AG20443 (cell line): Measurements from ENCODE around the gene ZFAND3.
"Not testable (repeated sequence)": the region's sequence is repeated elsewhere in the genome, so short reads cannot be mapped to it uniquely, and the experiment has no call there.

Source experiments
- DNase-seq: peaks from one replicate; pipeline ENCODE4 v3.0.0; 2012; ENCODE audit warnings: low spot score, mixed read lengths

Gene ZFAND3

DNA sequence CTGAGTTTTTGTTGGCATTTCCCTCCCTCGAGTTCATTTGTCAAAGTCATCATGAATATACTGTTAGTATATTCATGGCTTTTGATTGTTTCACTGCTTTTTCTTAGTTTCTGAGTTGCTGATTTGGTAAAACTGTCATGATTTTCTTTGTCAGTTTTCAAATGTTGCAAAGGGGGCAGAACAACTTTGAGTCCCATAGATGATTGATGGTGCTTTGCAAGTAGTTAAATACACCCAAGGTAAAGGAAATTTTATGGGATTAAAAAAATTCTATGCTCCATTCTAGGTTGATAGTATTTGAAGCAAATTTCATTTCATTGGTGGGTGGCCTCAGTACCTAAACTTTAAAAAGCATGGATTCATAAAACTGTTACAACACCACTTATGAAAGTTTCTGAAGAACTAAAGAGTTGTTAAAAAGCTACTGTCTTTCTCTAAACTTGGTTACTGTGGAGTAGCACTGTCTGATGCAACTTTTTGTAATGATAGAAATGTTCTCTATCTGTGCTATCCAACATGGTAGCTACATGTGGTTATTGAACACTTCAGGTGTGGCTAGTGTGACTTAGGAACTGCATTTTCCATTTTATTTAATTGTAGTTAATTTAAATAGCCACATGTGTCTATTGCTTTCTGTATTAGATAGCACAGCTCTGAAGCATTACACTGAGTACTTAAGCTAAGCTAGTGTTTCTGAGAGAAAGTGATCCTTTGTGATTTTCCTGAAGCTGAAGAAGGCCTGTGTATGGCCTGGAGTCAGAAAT, 153.6 kb downstream of the ZFAND3 start:
- DNase-seq, result no peak

DNA sequence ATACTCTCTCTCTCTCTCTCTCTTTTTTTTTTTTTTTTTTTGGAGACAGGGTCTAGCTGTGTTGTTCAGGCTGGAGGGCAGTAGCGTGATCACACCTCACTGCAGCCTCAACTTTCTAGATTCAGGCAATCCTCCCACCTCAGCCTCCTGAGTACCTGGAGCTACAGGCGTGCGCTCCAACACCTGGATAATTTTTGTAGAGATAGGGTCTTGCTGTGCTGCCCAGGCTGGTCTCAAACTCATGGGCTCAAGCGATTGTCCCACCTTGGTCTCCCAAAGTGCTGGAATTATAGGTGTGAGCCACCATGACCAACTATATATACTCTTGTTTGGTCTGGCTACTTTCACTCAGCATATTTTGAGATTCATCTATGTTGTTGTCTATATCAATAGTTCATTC, 154.9 kb downstream of the ZFAND3 start:
- DNase-seq, result no peak

DNA sequence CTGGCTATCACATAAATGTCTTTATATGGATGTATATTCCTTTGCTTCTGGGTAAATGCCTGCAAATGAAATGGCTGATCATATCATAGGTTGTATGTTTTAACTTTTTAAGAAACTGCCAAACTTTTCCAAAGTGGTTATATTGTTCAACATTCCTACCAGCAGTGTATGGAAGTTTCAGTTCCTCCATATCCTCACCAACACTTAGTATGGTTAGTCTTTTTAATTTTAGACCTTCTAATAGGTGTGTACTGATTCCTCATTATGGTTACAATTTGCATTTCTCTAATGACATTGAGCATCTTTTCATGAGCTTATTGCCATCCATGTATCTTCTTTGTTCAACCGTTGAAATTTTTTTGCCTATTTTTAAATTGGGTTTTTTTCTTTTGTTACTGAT, 155.4 kb downstream of the ZFAND3 start:
- no peak for DNase-seq

DNA sequence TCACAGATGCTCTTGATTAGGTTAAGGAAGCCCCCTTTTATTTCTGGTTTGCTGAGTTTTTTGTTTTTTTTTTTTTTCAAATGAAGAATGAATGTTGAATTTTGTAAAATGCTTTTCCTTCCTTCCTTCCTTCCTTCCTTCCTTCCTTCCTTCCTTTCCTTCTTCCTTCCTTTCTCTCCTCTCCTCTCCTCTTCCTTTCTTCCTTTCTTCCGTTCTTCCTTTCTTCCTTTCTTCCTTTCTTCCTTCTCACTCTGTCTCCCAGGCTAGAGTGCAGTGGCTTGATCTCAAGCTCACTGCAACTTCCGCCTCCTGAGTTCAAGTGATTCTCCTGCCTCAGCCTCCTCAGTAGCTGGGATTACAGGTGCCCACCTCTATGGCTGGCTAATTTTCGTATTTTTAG, 158.2 kb downstream of the ZFAND3 start:
- DNase-seq, result no peak

DNA sequence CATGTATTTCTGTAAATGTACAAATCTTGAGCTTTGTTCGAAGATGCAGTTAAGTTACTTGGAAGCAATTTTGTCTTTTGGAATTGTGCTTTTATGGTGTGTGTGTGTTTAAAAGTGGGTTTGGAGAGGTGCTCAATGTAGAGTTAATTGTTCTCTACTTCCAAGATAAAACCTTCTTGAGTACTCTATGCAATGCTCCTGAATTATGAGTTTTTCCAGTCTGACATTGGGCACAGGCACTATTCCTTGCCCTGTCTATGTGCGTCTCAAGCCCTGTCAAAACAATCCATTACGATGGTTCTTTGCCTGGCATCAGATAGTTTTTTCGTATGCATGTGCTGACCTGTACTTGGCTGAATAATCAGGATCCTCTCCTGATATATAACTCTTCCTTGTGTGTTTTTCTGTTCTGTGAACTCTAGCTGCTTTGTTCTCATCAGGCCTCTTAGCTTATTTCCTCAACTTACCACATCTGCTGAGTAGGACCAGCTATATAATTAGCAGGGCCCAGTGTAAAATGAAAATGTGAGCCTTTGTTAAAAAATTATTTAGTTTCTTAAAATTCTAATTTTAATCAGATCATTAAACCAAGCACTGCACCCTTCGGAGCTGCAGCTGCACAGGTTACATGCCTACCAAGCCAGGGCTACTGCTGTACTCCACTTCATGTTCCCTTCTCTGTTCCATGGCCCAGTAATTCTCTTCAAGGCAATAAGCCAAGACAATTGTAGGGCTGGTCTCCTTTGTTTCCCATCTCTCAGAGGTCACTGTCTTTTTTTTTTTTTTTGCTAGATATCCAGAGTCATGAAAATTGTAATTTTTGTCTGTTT, 160.1 kb downstream of the ZFAND3 start:
- DNase-seq, result no peak

DNA sequence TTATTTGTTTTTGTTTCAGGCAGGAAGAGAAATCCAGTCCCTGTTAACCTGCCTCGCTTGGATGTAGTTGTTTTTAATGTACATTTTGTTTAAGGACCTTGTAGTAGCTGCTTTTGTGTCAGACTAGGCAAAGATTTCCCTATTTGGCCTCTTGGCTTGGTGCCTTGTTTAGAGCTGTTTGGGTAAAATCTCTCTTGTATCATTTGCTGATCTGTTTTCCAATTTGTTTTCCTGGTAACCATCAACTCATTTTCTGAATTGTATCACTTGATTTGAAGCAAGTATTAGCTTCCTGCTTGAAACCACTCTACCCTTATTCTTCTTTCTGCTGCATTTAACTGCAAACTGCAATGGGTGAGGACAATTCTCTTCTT, 160.7 kb downstream of the ZFAND3 start:
- DNase-seq, result no peak

DNA sequence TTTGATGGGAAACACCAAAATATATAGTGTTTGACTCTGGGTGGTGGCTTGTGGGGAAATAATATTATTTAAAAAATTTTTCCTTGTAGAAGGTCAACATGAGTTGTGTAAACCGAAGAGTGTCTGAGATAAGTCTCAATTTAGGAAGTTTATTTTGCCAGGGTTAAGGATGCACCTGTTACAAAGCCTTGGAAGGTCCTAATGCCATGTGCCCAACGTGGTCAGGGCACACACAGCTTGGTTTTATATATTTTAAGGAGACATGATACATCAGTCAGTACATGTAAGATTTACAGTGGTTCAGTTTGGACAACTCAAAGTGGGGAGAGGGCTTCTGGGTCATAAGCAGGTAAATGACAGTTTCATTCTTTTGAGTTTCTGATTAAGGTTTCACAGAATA, 162.1 kb downstream of the ZFAND3 start:
- DNase-seq, result no peak

DNA sequence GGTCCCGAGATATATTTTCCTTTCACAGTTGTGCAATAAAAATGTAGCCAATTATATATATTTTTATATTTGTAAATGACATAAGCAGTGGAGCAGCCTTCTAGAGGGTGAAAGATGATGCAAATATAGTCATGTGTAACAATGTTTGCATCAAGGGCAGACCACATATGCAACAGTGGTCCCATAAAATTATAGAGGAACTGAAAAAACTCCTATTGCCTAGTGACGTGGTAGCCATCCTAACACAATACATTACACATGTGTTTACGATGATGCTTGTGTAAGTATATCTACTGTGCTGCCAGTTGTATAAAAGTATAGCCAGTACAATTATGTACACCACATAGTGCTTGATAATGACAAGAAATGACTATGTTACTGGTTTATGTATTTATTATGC, 162.8 kb downstream of the ZFAND3 start:
- DNase-seq, result no peak

DNA sequence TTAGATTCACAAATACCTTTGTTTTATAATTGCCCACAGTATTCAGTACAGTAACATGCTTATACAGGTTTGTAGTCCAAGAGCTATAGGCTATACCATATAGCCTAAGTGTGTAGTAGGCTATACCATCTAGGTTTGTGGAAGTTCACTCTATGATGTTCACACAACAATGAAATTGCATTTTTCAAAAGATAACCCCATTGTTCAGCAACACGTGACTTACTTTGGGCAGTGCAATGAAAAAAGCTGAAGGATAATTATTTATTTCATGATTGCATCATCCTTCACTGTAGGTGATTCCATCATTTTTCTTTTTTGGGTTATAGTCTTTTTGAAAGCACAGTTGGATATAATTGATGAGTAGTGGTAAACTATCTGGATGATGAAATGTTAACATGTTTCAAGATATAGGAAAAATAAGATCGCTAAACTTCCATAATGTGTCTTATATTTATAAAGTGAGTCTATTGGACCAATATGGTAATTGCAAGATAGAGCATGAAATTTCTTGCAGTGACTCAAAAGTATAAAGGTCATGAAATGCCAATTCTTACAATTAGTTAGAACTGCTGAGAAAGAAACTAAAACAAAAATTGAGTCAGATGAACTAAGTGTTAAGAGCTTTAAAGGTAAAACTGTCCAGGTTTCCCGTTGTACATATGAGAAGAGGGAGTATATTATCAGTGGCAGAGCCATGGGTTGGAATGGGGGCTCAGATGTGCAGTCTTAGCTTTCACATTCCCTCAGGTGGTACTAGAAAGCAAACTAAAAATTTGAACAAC, 164.4 kb downstream of the ZFAND3 start:
- DNase-seq, result no peak

DNA sequence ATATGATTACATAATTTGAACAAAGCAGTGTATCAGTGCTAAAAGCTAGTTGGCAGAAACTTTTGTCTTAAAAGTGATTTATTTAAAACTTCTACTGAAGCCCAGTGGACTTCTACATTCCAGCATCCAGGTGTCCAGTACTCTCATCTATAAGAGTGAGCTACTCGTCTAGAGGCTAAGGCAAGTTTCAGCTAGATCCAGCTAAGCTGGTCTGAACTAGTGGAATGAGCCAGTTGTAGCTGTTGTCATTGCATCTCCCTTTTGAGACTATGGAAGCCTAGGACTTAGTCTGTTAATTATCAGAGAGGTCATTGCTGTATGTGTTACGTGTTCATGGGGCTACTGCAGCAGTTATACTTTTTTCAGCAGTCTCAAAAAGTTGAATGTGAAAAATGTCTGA, 165.1 kb downstream of the ZFAND3 start:
- no peak for DNase-seq

DNA sequence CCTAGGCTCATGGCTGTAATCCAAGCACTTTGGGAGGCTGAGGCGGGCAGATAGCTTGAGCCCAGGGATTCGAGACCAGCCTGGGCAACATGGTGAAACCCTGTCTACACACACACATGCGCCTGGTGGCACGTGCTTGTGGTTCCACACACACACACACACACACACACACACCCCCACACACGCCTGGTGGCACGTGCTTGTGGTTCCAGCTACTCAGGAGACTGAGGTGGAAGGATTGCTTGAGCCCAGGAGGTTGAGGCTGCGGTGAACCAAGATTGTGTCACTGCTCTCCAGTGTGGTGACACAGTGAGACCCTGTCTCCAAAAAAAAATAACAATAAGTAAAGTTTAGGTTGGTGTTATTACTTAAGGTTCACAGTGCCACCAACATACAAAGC, 165.8 kb downstream of the ZFAND3 start:
- DNase-seq, result no peak

DNA sequence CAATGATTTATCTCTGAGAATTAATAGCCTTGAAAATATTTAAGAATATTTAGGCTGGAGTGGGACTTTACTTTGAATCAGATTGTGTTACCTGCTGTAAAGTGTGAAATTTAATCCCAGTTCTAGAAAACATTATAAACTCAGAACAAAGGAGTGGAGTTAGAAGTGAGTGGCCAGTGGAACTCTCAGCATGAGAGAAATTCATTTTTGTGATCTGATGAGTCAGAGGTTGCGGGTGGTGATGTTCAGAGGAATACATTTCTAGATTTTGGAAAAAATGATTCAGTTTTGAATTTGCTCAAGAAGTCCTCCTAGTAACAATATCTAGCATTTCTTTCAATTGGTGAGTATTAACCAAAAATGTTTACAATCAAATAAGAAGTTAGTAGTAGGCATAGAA, 167.5 kb downstream of the ZFAND3 start:
- DNase-seq, result peak; percentile 72

DNA sequence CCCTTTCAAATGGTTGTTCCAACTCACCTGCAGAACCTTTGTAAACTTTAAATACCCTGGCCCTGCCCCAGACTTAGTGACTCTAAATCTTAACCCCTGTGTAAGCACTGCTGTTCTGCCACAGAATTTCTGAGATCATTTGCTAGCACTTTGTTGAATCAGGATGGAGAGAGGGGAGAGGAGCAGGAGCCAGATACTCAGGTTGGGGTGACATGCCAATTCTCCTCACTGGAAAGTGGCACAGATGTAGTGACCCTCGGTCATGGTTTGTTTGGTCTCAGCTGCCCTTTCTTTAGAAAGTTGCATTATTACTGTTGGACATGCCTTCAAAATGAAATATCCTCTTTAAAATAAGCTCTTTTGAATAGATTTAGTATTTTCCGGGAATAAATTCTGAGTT, 168.0 kb downstream of the ZFAND3 start:
- DNase-seq, result no peak

DNA sequence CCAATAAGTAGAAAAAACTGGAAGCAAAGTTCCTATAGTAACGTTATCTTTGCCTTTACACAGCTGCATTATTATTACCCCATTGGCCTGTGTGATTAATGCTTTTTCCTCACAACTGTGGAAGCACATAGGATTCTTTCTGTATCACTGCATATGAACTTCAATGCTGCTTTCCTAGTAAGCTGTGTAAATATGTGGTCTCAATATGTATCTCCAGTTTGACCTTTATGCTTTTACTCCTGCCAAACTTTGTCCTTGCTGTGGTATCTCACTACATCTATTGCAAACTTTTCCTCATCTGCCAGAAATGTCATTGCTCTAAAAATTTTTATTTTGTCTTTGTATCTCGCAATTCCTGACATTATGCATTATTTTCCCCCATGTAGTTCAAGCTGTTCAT, 168.6 kb downstream of the ZFAND3 start:
- DNase-seq, result no peak

DNA sequence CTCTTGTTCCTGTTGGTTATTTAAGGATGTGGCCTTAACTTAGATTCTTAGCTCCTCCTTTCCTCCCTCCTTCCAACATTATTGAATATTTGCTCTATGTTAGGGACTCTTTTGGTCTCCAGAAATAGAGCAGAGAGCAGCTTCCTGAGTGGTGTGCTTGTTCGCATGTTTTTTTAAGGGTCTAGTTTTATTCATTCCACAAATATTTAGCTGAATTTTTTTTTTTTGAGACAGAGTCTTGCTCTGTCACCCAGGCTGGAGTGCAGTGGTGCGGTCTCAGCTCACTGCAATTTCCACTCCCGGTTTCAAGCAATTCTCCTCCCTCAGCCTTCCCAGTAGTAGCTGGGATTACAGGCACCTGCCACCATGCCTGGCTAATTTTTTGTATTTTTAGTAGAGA, 169.2 kb downstream of the ZFAND3 start:
- DNase-seq, result no peak

DNA sequence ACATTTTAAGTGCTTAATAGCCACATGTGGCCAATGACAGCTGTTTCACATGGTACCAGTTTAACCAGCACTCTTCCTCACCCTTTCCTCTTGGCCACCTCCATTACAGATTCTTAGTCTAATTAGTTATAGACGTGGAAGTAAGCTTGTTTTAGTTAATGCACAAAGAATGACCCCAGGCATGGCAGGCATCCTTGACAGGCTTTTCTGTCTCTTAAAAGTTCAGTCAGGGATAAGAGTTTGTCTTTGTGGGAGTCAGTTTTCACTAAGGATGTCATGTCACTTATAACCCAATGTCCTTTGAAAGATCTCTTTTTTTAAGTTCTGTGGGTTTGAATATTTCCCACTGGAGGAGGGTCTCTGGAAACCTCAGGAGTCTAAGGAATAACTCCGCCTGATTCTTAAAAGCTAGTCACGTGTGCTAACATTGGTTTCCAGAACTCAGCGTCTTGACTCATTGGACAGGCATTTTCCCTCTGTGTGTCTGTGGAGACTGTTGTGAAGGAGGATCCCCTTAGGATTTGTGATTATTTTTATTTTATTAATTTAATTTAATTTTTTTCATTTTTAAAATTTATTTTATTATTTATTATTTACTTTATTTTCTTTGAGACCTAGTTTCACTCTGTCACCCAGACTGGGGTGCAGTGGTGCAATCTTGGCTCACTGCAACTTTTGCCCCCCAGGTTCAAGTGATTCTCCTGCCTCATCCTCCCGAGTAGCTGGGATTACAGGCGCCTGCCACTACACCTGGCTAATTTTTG, 171.4 kb downstream of the ZFAND3 start:
- peak; percentile 81 for DNase-seq

DNA sequence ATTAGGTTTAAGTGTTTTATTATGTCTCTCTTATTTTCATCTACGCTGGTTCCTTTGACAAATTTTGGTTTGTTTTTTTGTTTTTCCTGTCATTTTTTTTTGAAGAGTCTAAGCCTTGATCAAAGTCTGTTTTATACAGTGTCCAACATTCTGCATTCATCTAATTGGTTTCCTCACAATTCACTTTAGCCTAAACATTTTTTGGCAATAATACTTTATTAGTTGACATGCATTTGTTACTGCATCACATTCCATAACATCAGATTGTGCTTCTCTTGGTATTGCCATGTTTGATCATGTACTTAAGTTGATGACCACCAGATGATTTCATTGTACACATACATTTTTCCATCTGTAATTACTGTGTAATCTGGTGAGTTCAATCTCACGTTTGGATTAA, 173.2 kb downstream of the ZFAND3 start:
- no peak for DNase-seq

DNA sequence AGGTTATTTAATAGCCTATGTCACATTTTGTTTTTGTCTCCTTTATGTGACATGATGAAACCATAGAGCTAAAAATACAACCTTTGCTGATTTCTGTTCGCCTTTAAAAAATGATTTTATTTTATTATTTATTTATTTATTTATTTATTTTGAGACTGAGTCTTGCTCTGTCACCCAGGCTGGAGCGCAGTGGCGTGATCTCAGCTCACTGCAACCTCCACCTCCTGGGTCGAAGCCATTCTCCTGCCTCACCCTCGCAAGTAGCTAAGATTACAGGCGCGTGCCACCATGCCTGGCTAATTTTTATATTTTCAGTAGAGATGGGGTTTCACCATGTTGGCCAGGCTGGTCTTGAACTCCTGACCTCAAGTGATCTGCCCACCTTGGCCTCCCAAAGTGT, 173.7 kb downstream of the ZFAND3 start:
- DNase-seq, result not testable (repeated sequence)

DNA sequence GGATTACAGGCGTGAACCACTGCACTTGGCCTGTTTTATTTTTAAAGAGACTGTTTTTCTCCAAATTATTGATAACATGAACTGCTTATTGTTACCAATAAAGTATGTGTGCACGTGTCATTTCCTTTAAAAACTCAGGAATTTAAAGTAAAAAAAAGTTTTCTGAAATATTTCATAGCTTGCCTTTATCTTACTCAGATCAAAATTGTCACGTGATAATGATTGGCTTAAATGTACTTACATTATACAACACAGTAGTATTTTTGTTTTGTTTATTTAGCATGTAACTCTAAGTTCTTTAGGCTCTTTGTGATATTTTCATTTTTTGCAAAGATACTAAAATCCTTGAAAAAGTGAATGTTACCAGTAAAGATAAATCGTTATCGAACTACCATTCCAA, 174.1 kb downstream of the ZFAND3 start:
- no peak for DNase-seq

DNA sequence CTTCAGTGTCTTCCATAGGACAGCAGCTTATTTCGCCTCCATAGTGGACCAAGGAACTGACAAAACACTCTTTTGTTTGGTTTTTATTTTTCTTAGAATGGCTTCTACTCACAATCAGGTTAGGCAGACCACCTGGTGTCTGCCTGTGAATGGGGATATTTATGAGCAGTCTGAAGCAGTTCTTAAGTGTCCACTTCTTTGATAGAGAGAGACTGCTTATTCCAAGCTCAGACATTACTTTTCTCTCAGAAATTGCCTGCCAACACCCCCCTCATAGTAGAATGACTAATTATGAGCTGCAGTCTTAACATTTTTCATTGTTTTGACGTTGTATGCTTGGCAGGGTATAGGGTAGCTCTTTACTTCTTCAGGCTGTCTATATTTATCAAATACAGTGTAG, 174.7 kb downstream of the ZFAND3 start:
- DNase-seq, result peak; percentile 33

DNA sequence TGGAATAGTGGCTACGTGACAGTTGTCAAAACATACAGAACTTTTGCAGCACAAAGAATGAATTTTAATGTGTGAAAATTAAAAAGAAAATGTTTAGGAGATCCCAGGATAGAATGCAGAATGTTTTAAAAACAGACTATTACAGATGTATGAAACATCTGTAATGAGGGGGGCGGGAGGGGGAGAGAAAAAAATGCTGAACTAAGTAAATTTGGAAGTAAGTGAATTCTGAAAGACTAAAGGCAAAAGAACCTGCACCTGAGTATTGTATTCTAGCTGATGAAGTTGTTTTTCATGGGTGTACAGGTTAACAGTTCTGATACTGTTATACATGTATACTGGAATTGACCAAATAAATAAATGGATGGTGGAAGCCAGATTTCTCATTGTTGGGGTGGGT, 178.8 kb downstream of the ZFAND3 start:
- DNase-seq, result no peak

DNA sequence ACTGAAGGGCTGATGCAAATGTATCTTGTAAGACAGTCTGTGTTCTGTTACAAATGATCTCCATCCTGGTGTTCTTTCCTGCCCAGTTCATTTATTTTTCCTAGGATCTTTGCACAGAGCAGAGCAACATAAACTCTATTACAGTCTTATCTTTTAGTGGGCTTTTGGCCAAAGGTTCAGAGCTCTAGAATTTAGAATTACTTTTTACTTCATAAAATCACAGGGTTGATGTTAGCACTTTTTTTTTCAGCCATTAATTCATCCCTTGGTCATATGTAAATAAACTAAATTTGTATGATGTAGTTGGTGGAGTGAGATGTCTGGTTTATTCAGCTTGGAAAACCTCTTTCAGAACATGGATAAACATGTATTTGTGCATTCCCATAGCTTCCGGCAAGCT, 181.9 kb downstream of the ZFAND3 start:
- DNase-seq, result no peak
